Sigmoid colon (tissue), 7 donors: Measurements from ENCODE around the gene DOCK8. TPM values are rescaled to one million over a fixed set of nuclear protein-coding genes. Genes with fewer than 3 reads are reported as not detected.

Experiments used
- DNase-seq: peaks from one replicate; pipeline ENCODE4 v3.0.0-alpha.2; 2019
- H3K27ac ChIP-seq, 4 donors: fragments of 200-600 bp; sonication (generic); one replicate each; pipeline ENCODE4 v1.5.1; 2016 to 2019; ENCODE audit warnings: mild to moderate bottlenecking in 1 of 4
- H3K27me3 ChIP-seq, 3 donors: fragments of 200-600 bp; sonication (generic); one replicate each; pipeline ENCODE4 v1.5.1; 2019; ENCODE audit warnings: mild to moderate bottlenecking in 1 of 3
- H3K36me3 ChIP-seq, 4 donors: fragments of 200-600 bp; sonication (generic); one replicate each; pipeline ENCODE4 v1.5.1; 2016 to 2019
- H3K4me1 ChIP-seq, 4 donors: fragments of 200-600 bp; sonication (generic); one replicate each; pipeline ENCODE4 v1.5.1; 2017 to 2019
- H3K4me3 ChIP-seq, 4 donors: fragments of 200-600 bp; sonication (generic); one replicate each; pipeline ENCODE4 v1.5.1; 2017 to 2019; ENCODE audit warnings: mild to moderate bottlenecking in 2 of 4, moderate library complexity in 1 of 4
- H3K9me3 ChIP-seq, 4 donors: fragments of 200-600 bp in 3 of 4; sonication (generic) in 3 of 4; one replicate each; pipeline versions ENCODE4 v1.5.1 to v1.6.1; 2013 to 2019
- CTCF ChIP-seq, 4 experiments: fragments of 450-650 bp in 3 of 4; fragments of 200-600 bp in 1 of 4; IDR thresholded peaks; one replicate each; pipeline ENCODE4 v1.5.1; 2016 to 2019; ENCODE audit warnings: antibody characterized with exemption in 4 of 4, mild to moderate bottlenecking in 3 of 4, moderate library complexity in 2 of 4
- EP300 ChIP-seq, 4 donors: sonication (generic); formaldehyde crosslinking; IDR thresholded peaks; one replicate each; pipeline ENCODE4 v1.6.1; 2017; ENCODE audit warnings: antibody characterized with exemption in 4 of 4
- POLR2A ChIP-seq, 2 donors: fragments of 450-650 bp; IDR thresholded peaks; one replicate each; pipeline ENCODE4 v1.6.1; 2016; ENCODE audit warnings: antibody characterized with exemption in 2 of 2, mild to moderate bottlenecking in 2 of 2, moderate library complexity in 2 of 2
- POLR2AphosphoS5 ChIP-seq, 4 donors: sonication (generic); formaldehyde crosslinking; IDR thresholded peaks; one replicate each; pipeline ENCODE4 v1.6.1; 2017; ENCODE audit warnings: antibody characterized with exemption in 4 of 4
- WGBS, 2 donors: extraction: QIAGEN DNeasy Blood & Tissue Kit; methylation state at CpG; one replicate each; pipeline ENCODE4 v1.1.7; 2013; 5-methylcytosine and 5-hydroxymethylcytosine counted together
- intact Hi-C: fragments of 100-400 bp; cut with DNase I; formaldehyde crosslinking; loops from one replicate; pipeline ENCODE4 v1.15.1; 2023
- polyA plus RNA-seq, 3 donors: library from polyadenylated mRNA; stranded (reverse); fragments of 200-250 nt; gene quantifications; one replicate each; pipeline ENCODE4 v1.2.3, GENCODE V29; 2013
- total RNA-seq, 4 donors: library from RNA; depleted of rRNA; stranded (reverse); fragments of >200 nt; gene quantifications; one replicate each; pipeline ENCODE4 v1.1.0, GENCODE V29; 2016
- donor health status: healthy with polysubstance abuse.
- donor health status: Bipolar disorder and iron deficiency.
- donor health status: healthy.

DOCK8 gene
- total and polyA plus RNA-seq, 7 donors = 2.3 to 22.8 (median 6.4) TPM

GRCh38 chr9:304106-304505 lies 89.4 kb downstream of the DOCK8 start:
- no peak for TF ChIP-seq POLR2A (IDR thresholded peaks at IDR 0.05)
- TF ChIP-seq POLR2AphosphoS5 (IDR thresholded peaks at IDR 0.05) = no peak
- no peak for TF ChIP-seq CTCF (IDR thresholded peaks at IDR 0.05)
- no peak for TF ChIP-seq EP300 (IDR thresholded peaks at IDR 0.05)
- Histone ChIP-seq H3K4me1 (no peaks in the 10 kb centered on the region), H3K27me3 (no peaks in the 10 kb centered on the region), H3K9me3 (no peaks in the 10 kb centered on the region), H3K36me3 (no peaks in the 10 kb centered on the region), H3K4me3 (peak overlapping the region in 1 of 4 donors; percentile 22), H3K27ac (peak overlapping the region in 2 of 4 donors; percentile 17 to 72)
- intact Hi-C loops = no loop called here
- no peak for DNase-seq
- WGBS, 2 donors = 80 to 82% methylated on average over 4 of the region's 4 CpGs

GRCh38 chr9:304519-305185 lies 90.0 kb downstream of the DOCK8 start:
- H3K27me3 ChIP-seq = no peaks in the 10 kb centered on the region
- no peaks in the 10 kb centered on the region for H3K36me3 ChIP-seq
- no peak for DNase-seq
- no peak for TF ChIP-seq CTCF (IDR thresholded peaks at IDR 0.05)
- no peak for TF ChIP-seq EP300 (IDR thresholded peaks at IDR 0.05)
- TF ChIP-seq POLR2A (IDR thresholded peaks at IDR 0.05) = no peak
- H3K4me3 ChIP-seq = peak overlapping the region in 1 of 4 donors; percentile 22
- intact Hi-C loops = no loop called here
- no peaks in the 10 kb centered on the region for H3K9me3 ChIP-seq
- WGBS, 2 donors = 39 to 61% methylated on average over 10 of the region's 10 CpGs
- H3K4me1 ChIP-seq = no peaks in the 10 kb centered on the region
- H3K27ac ChIP-seq = peak overlapping the region in 2 of 4 donors; percentile 17 to 72

- DNase-seq = no peak
- peak in 1 of 4 experiments; percentile 6 for TF ChIP-seq CTCF (IDR thresholded peaks at IDR 0.05)
- no peak for TF ChIP-seq EP300 (IDR thresholded peaks at IDR 0.05)
- Histone ChIP-seq H3K9me3 (no peaks in the 10 kb centered on the region), H3K4me3 (no peak overlapping the region), H3K4me1 (no peaks in the 10 kb centered on the region), H3K36me3 (no peaks in the 10 kb centered on the region), H3K27me3 (no peaks in the 10 kb centered on the region), H3K27ac (no peak overlapping the region)
- WGBS, 2 donors = 74 to 82% methylated on average over 7 of the region's 7 CpGs
- intact Hi-C loops = no loop called here
Observed at GRCh38 chr9:306907-307306, 92.2 kb downstream of the DOCK8 start.

- no peak for DNase-seq
- no peak overlapping the region for H3K27ac ChIP-seq
- H3K4me3 ChIP-seq = no peak overlapping the region
- no peaks in the 10 kb centered on the region for H3K36me3 ChIP-seq
- TF ChIP-seq POLR2A (IDR thresholded peaks at IDR 0.05) (no peak), EP300 (IDR thresholded peaks at IDR 0.05) (no peak), POLR2AphosphoS5 (IDR thresholded peaks at IDR 0.05) (no peak), CTCF (IDR thresholded peaks at IDR 0.05) (no peak)
- no peaks in the 10 kb centered on the region for H3K27me3 ChIP-seq
- 82 to 89% methylated on average over 14 of the region's 14 CpGs for WGBS, 2 donors
- H3K9me3 ChIP-seq = no peaks in the 10 kb centered on the region
- intact Hi-C loops = no loop called here
- no peaks in the 10 kb centered on the region for H3K4me1 ChIP-seq
Observed at GRCh38 chr9:311841-312240, 97.2 kb downstream of the DOCK8 start.
